NCI-H446 treated with DMSO at 0.1 percent for 48 hours (cell line): ENCODE data around the gene SCN10A.

Experiments used
- DNase-seq: peaks from one replicate; lab custom pipeline; 2025; lab: John Stamatoyannopoulos, UW

SCN10A gene

DNA sequence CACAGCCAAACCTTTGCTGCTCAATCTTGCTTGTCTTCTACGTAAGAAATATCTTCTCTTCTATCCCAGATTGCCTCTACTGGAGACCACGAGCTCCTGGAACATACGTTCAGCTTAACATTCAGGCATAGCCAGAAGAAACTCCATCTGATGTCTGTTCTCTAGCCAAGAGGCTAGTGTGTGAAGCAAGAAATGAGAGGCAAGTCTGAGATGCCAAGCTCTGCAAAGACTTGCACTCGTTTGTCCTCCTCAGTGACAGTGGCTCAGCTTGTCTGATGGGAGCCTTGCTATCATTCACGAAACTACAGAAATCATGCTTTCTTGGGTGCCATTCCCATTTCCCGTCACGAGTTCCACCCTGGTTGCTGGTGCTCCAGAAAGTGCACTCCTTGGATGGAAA lies at the start of gene SCN10A:
Gene SCN10A, minus strand, starts transcription at position 192 of the 400 bp plus-strand sequence. CDS start 22,207 bp downstream, outside the sequence.
- no peak for DNase-seq

DNA sequence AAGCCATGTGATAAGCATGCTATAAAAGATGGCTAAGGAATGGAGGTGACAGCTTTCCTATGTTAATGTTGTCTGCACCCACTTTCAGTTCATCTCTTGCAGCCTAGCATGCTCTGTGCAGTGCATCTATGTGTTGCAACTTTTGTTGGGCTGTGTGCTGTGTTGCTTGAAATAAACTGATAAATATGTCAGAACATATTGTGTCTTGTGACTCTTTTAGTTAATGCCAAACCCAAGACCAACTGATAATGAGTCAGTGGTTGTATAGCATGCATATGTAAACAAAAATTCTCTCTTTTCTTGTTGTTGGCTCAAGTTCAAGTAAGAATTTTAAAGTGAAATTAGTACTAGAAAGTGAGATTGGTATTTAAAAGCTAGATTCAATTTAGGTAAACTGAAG lies 37.0 kb upstream of the SCN10A start:
- no peak for DNase-seq

DNA sequence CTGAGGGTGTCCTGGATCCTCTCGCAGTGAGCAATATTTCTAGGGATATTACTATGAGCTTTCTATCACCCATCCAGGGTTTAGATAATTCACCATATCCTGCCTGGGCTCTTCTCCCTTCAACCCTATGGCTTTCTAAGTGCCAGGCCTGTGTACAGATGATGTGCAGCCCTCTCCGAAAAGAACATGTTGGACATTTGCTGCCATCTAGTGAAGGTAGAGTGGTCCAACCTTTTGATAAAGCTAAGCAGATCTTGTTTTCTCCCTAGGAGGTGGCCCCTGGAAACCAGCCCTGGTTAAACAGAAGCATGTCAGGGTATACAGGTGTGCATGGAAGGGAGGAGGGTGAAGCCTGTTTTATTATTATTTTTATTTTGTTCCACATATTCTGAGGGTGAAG lies 27.9 kb upstream of the SCN10A start:
- DNase-seq = no peak

DNA sequence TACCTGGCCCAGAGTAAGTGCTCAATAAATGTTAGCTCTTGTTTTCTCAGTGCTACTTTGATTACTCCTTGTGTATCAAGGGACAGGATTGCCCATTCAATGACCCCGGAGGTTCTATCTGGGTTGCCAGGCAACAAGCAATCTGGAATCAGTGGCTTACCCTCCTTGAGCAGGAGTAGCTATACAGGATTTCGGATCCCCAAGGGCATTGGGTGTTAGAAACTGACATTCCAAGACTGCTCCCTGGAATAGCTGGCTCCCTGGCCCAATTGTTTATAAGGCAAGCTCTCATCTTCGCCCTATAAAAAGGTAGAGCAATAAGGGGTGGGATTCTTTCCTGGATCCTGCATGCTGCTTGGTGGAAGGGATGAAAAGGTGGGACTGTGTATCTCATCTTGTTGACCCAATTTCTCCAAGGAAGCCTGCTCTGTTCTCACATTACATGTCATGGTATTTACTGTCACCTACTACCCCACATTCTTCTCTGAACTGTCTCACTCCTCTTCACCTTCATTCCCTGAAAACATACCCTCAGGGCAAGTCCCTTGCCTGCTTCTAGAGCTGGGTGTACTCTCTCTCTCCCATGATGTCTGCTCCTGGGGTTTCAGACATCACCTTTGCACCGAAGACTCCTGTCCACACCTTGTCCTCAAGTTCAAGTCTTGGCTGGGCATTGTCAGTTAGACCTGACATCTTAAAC lies 26.4 kb upstream of the SCN10A start:
- DNase-seq = no peak

DNA sequence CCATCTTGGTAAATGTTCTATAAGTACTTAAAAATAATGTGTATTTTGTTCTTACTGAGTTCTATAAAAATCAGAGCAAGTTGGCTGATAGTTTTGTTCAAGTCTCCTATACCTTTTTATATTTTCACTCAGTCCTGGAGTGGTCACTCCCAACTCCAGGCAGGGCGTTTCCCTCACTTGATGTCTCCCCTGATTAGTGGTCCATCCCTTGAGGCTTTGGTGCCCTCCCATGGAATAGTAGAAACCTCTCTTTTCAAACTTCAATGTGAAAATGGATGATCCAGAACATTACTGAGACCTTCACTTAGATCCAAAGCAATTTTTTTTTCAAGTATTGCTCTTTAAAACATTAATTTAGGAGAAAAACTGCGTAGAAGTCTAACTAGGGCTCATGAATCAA lies 25.0 kb upstream of the SCN10A start:
- no peak for DNase-seq

DNA sequence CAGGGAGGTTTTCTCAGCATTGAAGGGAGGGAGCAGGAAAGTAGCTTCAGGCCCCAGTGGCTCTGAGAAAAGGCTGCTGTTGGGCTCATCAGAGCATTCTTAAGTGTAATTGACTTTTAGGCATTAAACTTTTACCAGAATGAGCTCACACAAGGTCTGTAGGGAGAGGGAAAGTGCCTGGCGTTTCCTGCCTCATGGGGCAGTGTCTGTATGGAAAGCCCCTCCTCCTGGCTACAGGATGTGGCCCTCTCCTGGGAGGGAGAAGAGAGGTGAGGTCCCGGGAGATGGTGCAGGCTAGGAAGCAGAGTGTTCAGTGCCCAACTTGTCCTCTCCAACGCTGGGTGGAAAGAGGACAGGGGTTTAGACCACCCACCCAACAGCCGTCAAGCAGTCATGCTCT lies 21.3 kb upstream of the SCN10A start:
- no peak for DNase-seq

DNA sequence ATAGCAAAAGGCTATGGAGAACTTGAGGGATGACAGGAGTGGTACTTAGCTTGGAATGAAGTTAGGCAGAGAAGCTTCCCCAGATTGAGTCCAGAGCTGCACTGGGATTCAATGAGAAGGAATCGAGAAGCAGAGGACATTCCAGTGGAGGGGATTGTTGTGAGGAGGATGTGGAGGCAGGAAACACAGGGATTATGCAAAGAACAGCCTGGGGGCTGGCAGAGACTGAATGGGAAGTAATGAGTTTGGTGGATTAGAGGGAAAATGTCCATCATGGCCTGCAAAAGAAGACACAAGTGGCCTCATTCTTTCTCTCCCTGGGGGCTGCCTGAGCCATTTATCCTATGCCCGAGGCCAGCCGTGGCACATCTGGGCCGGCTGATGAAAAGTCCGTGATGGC lies 20.5 kb upstream of the SCN10A start:
- DNase-seq = no peak

DNA sequence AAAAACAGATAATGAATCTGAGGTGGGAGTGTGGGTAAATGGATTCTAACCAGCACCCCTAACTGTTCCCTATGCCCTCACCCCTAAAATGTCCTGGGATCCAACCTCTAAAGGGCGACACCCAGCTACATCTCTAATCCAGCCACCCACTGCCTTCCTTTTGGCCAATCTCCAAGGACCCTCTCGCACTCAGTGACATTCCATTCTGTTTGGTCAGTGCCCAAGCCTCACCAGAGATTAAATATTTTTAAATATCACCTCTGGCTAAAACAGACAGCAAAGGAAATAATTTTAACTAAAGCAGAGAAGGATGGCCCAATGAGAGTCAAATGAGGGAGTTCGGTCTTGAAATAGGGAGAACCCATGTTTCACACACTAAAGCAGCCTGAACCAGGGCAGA lies 19.9 kb upstream of the SCN10A start:
- no peak for DNase-seq

DNA sequence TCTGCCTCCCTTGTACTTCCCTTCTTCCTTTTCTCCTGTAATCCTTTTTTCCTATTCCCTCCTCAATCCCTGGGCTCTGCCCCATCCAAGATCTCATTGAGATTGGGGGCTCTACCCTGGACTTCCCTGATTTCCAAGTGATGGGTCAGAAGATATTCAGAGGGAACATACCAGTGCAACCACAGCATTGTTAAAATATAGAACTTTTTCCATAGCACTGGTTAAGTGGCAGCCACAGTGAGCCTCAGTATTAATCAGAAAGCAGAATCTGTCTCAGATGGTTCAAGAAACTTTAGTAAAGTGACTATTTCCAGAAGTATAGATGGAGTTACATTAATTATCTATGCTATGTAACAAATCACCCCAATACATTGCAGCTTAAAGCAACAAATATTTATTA lies 18.7 kb upstream of the SCN10A start:
- DNase-seq = no peak

DNA sequence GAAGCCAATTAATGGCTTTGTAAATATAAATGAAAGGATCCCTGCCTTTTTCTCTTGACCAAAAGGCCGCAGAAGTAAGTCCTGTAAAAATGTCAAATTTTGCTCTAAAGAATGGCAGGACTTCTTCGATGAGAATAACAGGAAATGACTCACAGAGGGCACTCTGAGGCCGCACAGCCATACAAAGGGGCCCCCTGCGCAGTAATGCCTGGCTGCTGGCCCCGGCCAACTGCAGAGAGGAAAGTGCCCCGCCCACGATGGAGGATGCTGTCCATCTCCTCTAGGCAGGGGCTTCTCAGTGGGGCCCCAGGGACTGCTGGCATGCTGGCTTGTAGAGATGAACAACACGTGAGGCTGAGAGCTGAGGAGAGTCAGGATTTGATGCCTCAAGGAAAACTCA lies 18.1 kb upstream of the SCN10A start:
- DNase-seq = no peak

DNA sequence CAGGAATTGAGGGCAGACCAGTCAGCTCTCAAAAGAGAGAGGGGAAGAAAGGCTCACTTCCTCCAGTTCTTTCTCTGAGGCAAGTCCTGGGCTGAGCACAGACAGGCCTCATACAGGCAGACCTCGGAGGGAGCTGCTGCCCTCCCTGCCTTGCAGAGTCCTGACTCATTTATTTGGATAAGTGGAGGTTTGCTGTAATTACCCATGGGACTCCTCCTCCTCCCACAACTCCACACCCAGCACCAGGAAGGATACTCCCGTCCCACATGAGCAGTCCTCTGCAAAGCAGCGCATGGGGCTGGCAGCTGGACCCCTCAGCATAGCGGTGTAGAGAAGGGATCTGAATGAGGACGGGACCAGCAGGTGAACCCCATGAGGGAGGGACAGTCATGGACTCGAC lies 13.4 kb upstream of the SCN10A start:
- no peak for DNase-seq

DNA sequence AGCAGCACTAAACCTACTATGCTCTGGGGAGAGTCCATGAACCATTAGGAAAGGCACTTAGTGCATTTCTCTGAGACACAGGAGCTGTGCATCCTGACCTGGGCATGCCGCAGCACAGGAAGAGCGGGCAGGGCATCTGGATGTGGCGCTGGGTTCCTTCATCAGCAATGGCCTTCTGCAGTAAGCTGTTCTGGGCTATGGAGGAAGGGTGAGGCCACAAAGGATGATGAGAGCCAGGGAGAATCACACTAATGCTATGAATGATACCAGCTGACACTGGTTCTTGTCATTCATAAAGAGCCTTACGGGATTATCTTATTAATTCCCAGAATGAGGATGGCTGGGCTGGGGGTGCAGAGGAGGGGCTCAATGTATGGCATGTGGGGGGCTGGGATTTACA lies 12.7 kb upstream of the SCN10A start:
- no peak for DNase-seq

DNA sequence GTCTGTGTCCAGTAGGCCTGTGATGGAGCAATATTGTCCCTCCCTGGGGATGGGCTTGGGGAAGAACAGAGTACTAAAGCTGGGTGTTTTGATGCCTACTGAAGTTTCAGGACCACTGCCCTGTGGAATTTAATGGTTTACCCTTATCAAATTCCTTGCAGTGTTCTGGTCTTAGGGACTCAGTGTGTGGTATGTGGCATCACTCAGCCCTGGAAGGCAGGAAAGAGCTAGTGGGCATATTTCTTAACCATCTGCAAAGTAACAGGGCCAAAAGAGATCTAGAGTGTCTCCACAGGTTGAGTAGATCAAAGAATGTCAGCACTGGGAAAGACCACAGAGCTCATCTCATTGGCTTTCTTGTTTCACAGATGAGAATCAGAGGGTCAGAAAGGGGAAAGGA lies 11.8 kb upstream of the SCN10A start:
- no peak for DNase-seq

DNA sequence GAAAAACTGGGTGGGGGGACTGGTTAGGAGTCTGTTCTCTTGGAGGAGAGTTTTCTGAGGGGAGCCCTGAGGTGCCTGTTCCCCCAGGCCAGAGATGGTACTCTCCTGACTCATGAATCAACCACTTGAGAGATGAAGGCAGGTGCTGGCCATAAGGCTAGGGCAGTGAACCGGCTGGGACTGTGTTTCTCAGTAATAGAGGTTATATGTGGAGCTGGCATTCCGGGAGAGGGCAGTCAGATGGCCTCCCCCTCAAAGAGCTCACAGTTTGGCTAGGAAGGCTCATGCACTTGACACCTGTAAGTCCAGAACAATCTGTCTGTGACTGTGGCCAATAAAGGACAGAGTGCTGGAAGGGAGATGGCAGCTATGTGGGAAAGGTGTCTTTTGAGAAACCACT lies 10.0 kb upstream of the SCN10A start:
- no peak for DNase-seq

DNA sequence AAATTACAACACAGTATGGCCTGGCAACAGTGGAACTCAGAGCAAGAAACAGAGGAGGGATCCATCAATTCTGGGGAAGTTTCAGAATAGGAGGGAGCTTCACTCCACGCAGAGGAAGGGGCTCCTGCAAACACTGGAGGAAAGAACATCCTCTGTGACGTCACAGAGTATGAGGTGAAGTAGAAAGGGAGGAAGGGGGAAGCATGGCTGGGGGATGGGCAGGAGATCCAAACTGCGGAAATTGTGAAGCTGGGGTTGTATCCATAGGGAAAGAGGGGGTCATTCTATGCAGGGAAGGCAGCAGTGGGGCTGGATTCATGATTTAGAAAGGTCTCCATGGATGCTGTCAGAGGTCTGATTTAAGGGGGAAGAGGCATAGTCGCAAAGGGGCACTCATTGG lies 8.3 kb upstream of the SCN10A start:
- no peak for DNase-seq

DNA sequence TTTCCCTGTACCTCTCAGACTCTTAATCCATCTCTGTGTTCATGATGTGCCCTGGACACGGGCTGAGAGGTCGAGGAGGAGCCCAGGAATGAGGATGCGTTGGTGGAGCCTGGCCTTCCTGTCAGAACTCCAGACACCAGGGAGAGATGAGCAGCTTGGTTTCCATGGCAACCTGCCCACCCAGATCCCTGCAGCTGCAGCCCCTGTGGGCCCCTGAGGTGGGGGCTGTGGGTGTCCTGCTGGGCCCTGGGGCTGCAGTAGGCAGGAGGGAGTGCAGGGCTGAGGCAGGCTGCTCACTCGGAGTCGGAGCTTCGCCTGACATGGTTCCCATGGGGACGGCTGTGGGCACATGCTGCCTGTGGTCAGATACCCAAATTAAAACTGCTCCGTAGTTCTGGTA lies 7.7 kb upstream of the SCN10A start:
- DNase-seq = no peak

DNA sequence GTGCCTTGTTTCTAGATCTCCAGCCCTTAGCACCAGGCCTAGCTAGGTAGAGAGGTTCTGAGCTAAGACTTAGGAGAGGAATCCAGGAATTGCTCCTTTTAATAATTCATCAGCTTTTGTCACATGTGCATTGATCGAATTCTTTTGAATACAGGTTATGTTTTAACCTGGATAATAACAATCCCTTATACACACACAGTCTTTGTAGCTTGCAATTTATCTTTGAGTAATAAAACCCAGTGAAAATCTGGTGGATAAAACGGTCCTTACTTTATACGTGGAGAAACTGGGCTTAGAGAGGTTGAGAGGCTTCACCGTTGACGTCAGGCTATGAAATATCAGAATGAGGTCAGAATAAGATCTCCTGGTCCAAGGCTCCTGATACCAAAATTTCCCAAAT lies 7.2 kb upstream of the SCN10A start:
- DNase-seq = no peak

DNA sequence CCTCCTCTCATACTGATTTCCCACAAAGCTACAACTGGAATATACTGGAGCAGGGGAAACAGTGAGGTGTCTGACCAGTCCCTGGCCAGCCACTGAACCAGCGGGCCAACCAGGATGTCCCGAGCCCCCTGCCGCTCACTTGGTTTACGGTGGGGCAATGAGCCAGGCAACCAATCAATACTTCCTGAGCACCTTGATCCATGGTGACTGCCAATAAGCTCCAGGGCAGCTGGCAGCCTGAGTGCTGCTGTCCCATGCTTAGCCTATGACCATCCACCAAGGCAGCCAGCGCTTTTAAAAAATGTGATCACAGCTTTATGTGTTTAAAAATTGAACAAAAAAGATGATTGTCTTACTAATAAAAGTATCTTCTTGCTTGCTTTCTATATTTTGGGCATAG lies 4.2 kb downstream of the SCN10A start:
- no peak for DNase-seq

DNA sequence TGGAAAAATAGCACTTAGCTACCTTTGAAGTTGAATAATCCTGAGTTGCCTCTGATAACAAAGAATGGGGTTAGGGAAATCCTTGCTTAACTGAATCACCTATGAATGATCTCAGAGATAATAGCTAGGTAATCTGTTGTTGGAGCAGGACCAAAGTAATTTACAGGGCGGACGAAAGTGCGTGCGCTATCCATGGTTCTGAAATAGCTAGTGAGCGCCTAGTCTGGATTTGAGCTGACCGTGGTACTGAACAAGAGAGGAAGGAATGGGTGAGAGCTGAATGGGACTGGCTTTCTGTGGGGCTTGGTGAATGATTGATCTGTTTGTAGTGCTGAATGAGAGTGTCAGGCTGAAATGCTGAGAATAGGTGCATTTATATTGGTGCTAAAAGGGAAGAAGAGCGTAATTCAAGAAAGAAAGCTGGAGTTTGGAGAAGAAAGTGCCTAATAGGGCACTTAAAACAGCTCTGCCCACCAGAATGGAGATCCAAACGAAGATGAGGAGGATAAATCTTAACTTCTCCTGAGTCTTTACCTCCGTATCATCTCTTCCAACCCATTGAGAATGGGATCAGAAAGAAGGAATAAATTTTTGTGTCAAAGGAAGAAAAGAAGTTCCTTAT lies 10.1 kb downstream of the SCN10A start:
- no peak for DNase-seq

DNA sequence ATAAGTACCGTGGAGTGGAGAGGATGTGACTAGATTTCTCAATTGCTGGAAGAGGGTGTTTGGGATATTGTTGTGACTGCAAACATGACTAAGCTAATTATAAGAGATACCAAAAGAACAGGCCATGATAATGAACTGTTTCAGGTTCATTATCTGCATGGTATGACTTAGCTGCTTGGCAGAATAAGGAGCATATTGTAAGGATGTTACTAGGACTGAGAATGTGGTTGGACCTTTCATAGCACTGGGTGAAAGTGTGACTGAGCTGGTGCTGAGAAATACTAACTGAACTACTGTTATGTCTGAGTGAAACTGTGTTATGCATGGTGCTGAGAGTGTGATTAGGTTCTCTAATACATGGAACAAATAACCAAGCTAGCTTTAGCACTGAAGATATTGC lies 11.0 kb downstream of the SCN10A start:
- DNase-seq = no peak

DNA sequence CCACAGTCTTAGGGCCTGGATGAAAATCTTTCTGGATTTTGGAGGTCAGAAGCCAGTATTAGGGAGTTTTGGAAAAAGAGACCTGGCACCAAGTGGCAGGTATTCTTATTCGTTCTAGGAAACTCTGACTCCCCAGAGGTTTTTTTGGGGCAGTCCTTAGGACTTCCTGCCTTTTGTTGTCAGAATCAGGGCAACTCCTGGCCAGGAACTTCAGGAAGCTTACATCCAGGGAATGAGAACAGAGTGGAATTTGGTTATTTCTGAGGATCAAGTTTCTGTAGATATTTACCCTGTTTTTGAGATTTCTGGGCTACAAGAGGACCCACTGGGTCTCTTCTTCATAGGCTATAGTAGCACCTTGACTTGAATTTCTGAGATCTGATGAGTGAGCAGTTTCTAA lies 15.5 kb downstream of the SCN10A start:
- DNase-seq = no peak

DNA sequence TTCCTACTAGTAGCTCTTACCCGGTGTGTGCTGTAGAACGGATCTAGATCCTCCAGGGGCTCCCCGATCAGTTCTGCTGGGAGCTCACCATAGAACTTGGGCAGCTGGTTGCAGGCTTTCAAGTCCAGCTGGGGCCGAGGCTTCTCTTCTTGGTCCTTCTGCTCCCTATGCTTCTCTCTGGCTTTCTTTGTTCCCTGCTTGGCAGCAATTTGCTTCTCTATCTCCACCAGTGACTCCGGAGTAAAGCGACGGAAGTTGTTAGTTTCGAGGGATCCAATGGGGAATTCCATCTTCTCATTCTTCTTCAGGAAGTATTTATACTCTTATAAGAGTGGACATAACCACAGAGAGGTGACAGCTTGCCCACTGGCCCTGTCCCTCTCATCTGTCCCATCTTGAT lies 22.3 kb downstream of the SCN10A start:
- DNase-seq = no peak

DNA sequence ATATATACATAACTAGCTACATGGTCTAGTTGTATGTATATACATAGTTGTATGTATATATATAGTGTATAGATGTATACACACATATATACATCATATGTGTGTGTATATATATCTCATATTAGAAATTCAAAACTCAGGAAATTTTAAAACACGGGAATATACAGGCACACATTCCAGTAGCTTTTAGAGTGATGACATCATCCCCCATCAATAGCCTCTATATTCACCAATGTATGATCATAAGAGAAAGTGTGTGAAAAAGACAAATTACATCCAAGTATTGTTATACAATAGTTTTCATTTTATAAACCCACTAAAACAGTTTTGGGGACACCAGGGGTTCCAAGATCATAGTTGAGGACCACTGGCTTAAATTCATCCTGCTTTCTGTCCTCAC lies 23.0 kb downstream of the SCN10A start:
- no peak for DNase-seq

DNA sequence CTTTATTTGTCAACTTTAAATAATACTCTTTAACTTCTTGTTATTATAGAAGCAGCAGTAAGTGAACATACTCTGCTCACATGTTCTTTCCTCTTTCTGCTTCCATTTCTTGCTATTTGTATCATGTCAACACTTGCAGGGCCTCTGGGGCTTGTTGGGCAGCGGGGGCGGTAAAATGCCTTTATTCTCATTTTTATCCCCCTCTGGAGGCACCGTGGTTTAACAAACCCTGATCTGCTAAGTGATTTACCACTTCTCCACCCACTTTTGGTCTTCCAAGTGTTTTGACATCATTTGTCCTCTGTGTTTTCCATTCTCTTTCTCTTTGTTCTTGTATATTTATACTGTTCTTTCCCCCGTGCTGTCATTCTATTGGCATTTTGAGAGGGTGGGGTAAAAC lies 33.9 kb downstream of the SCN10A start:
- no peak for DNase-seq
